K562 (cell line): ENCODE data around the gene VPS33A. TPM values are rescaled to one million over a fixed set of nuclear protein-coding genes. Genes with fewer than 3 reads are reported as not detected.
A peak's percentile ranks its signal among the peaks of the same experiment; 100 is the strongest.

ENCODE experiments used
- ARID3A ChIP-seq: IDR thresholded peaks from 2 replicates; pipeline ENCODE4 v1.6.1; 2012; ENCODE audit warnings: low read depth, low read length, improper control_type of control experiment, borderline replicate concordance
- ATF7 ChIP-seq: fragments of 450-650 bp; IDR thresholded peaks from 2 replicates; pipeline ENCODE4 v1.7.1; 2014; ENCODE audit warnings: mild to moderate bottlenecking, moderate library complexity
- HINFP ChIP-seq: fragments of 450-650 bp; conservative IDR thresholded peaks from 2 replicates; pipeline ENCODE4 v1.6.1; 2016; ENCODE audit warnings: missing genetic modification characterization, low read depth, mild to moderate bottlenecking, control low read depth, missing compliant biosample characterization
- HMG20B ChIP-seq: fragments of 250-450 bp; sonication (Bioruptor Pico); IDR thresholded peaks from 2 replicates; pipeline ENCODE4 v1.5.0; 2021; ENCODE audit warnings: mild to moderate bottlenecking
- MBD1 ChIP-seq: fragments of 250-450 bp; sonication (Bioruptor Pico); IDR thresholded peaks from 2 replicates; pipeline ENCODE4 v1.8.0; 2022; ENCODE audit warnings: inconsistent platforms
- NCOA1 ChIP-seq: fragments of 450-650 bp; IDR thresholded peaks from 2 replicates; pipeline ENCODE4 v1.6.1; 2016; ENCODE audit warnings: low read depth
- RBM34 ChIP-seq: fragments of 200-400 bp; formaldehyde crosslinking; IDR thresholded peaks from 2 replicates; pipeline ENCODE4 v1.6.1; 2018; ENCODE audit warnings: low read length, borderline replicate concordance; ENCODE audit not compliant: insufficient read depth
- TFAP4 ChIP-seq: sonication (generic); formaldehyde crosslinking; IDR thresholded peaks from 2 replicates; pipeline ENCODE4 v1.8.0; 2022; ENCODE audit warnings: missing genetic modification reagents, mild to moderate bottlenecking, moderate library complexity, borderline replicate concordance
- THAP7 ChIP-seq: fragments of 250-450 bp; sonication (Bioruptor Pico); IDR thresholded peaks from 2 replicates; pipeline ENCODE4 v1.5.0; 2021
- TRIM25 ChIP-seq: fragments of 450-650 bp; IDR thresholded peaks from 2 replicates; pipeline ENCODE4 v1.7.0; 2016; ENCODE audit warnings: borderline replicate concordance
- ZBTB5 ChIP-seq: fragments of 450-650 bp; IDR thresholded peaks from 2 replicates; pipeline ENCODE4 v1.6.1; 2017; ENCODE audit warnings: antibody characterized with exemption
- ZC3H11A ChIP-seq: IDR thresholded peaks from 2 replicates; pipeline ENCODE4 v1.6.1; 2012; ENCODE audit warnings: low read depth, low read length, improper control_type of control experiment
- polyA plus RNA-seq, 8 experiments: library from polyadenylated mRNA; depleted of rRNA in 4 of 8; stranded (reverse) in 5 of 8; unstranded in 3 of 8; fragments of >200 nt; fragmentation: Nextera tagmentation in 2 of 8; fragmentation: Illumina TruSeq in 1 of 8; extraction: Ambion mirVana in 2 of 8; extraction: Trizol in 1 of 8; gene quantifications; 2 replicates each; pipeline versions ENCODE4 v1.2.1 to v1.2.3, GENCODE V29; 2011 to 2014; ENCODE audit warnings: inconsistent platforms in 1 of 8, missing spikeins in 1 of 8
- total RNA-seq, 7 experiments: library from RNA; depleted of rRNA in 6 of 7; stranded (reverse); fragments of >200 nt in 6 of 7; fragmentation: Illumina TruSeq in 2 of 7; extraction: Trizol in 2 of 7; gene quantifications; 2 replicates each; pipeline versions ENCODE4 v1.2.1 to v1.2.3, GENCODE V29; 2011 to 2021; ENCODE audit warnings: low replicate concordance in 1 of 7
- TF ChIP-seq, protein P1 (sequence below): conservative IDR thresholded peaks from 2 replicates; pipeline ENCODE4 v1.6.1; 2011; ENCODE audit warnings: low read depth, mild to moderate bottlenecking, low read length; ENCODE audit not compliant: control insufficient read depth

The VPS33A gene
- total and polyA plus RNA-seq, 9 of the 15 experiments (the other 6 are each of a cell fraction or from before 2014, with no cell fraction given) = 10.6 to 34.3 (median 25.3) TPM

- TF ChIP-seq TFAP4 (CRISPR knock-in tag) (peak; percentile 82; the same call in 1 of the 2 replicates), RBM34 (no peak), THAP7 (CRISPR knock-in tag) (no peak), HINFP (tag) (no peak), ZBTB5 (no peak), MBD1 (no peak), TRIM25 (no peak), NCOA1 (no peak), ATF7 (no peak), ARID3A (no peak), ZC3H11A (no peak), HMG20B (CRISPR knock-in tag) (no peak)
- TF ChIP-seq, protein P1, sequence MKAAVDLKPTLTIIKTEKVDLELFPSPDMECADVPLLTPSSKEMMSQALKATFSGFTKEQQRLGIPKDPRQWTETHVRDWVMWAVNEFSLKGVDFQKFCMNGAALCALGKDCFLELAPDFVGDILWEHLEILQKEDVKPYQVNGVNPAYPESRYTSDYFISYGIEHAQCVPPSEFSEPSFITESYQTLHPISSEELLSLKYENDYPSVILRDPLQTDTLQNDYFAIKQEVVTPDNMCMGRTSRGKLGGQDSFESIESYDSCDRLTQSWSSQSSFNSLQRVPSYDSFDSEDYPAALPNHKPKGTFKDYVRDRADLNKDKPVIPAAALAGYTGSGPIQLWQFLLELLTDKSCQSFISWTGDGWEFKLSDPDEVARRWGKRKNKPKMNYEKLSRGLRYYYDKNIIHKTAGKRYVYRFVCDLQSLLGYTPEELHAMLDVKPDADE = peak; percentile 86
These were observed 39.7 kb downstream of the VPS33A start (continued) for GRCh38 chr12:122226366-122227125.
